H9 (cell line): Measurements from ENCODE around the gene C17orf107. TPM values are rescaled to one million over a fixed set of nuclear protein-coding genes. Genes with fewer than 3 reads are reported as not detected.

ENCODE experiments used
- DNase-seq: peaks from one replicate; pipeline ENCODE4 v3.0.0-alpha.2; 2017
- H2AFZ ChIP-seq: one replicate; pipeline ENCODE4 v1.6.1; 2013; ENCODE audit warnings: mild to moderate bottlenecking, low read length, control low read depth, moderate library complexity
- H2AK5ac ChIP-seq: 2 replicates; pipeline ENCODE4 v1.6.1; 2013; ENCODE audit warnings: low read length, control low read depth, mixed read lengths; ENCODE audit not compliant: insufficient read length
- H2BK120ac ChIP-seq: one replicate; pipeline ENCODE4 v1.6.1; 2013; ENCODE audit warnings: low read depth, mild to moderate bottlenecking, low read length, control low read depth, inconsistent platforms; ENCODE audit not compliant: poor library complexity, severe bottlenecking
- H2BK12ac ChIP-seq: 2 replicates; pipeline ENCODE4 v1.6.1; 2013; ENCODE audit warnings: low read length, control low read depth, mixed read lengths, low read depth; ENCODE audit not compliant: insufficient read length
- H2BK15ac ChIP-seq: 2 replicates; pipeline ENCODE4 v1.6.1; 2013; ENCODE audit warnings: low read depth, low read length, control low read depth
- H2BK20ac ChIP-seq: one replicate; pipeline ENCODE4 v1.6.1; 2013; ENCODE audit warnings: low read depth, mild to moderate bottlenecking, low read length, control low read depth, inconsistent platforms; ENCODE audit not compliant: poor library complexity, severe bottlenecking
- H2BK5ac ChIP-seq: 2 replicates; pipeline ENCODE4 v1.6.1; 2013; ENCODE audit warnings: low read length, control low read depth, mixed read lengths; ENCODE audit not compliant: insufficient read length
- H3K14ac ChIP-seq: 2 replicates; pipeline ENCODE4 v1.6.1; 2013; ENCODE audit warnings: low read length, control low read depth; ENCODE audit not compliant: insufficient read depth
- H3K18ac ChIP-seq: 2 replicates; pipeline ENCODE4 v1.6.1; 2013; ENCODE audit warnings: low read depth, mild to moderate bottlenecking, mixed read lengths, low read length, control low read depth; ENCODE audit not compliant: insufficient read length
- H3K23ac ChIP-seq: 2 replicates; pipeline ENCODE4 v1.6.1; 2013; ENCODE audit warnings: low read length, control low read depth, mixed read lengths, low read depth; ENCODE audit not compliant: insufficient read length
- H3K23me2 ChIP-seq: 2 replicates; pipeline ENCODE4 v1.6.1; 2013; ENCODE audit warnings: low read depth, mild to moderate bottlenecking, mixed read lengths, low read length, control low read depth; ENCODE audit not compliant: insufficient read length, poor library complexity, severe bottlenecking
- H3K27ac ChIP-seq: 2 replicates; pipeline ENCODE4 v1.5.1; 2013; ENCODE audit warnings: low read length, control low read depth, mixed read lengths, low read depth; ENCODE audit not compliant: insufficient read length
- H3K27me3 ChIP-seq: 2 replicates; pipeline ENCODE4 v1.6.1; 2013; ENCODE audit warnings: low read length, control low read depth, inconsistent platforms; ENCODE audit not compliant: insufficient read depth
- H3K4ac ChIP-seq: 2 replicates; pipeline ENCODE4 v1.6.1; 2013; ENCODE audit warnings: low read depth, mild to moderate bottlenecking, control low read depth, inconsistent platforms, low read length, moderate library complexity
- H3K4me1 ChIP-seq: 2 replicates; pipeline ENCODE4 v1.6.1; 2013; ENCODE audit warnings: low read length, control low read depth, inconsistent platforms; ENCODE audit not compliant: insufficient read depth
- H3K4me2 ChIP-seq: 2 replicates; pipeline ENCODE4 v1.6.1; 2013; ENCODE audit warnings: low read length, control low read depth, mixed read lengths; ENCODE audit not compliant: insufficient read length, insufficient read depth
- H3K56ac ChIP-seq: 2 replicates; pipeline ENCODE4 v1.6.1; 2013; ENCODE audit warnings: low read depth, mild to moderate bottlenecking, mixed read lengths, low read length, control low read depth; ENCODE audit not compliant: insufficient read length
- H3K79me1 ChIP-seq: 2 replicates; pipeline ENCODE4 v1.6.1; 2013; ENCODE audit warnings: low read depth, mild to moderate bottlenecking, moderate library complexity, low read length, control low read depth, inconsistent platforms; ENCODE audit not compliant: insufficient read depth, poor library complexity, severe bottlenecking
- H3K79me2 ChIP-seq: 2 replicates; pipeline ENCODE4 v1.6.1; 2013; ENCODE audit warnings: low read length, control low read depth, inconsistent platforms; ENCODE audit not compliant: insufficient read depth
- H3K9ac ChIP-seq: 2 replicates; pipeline ENCODE4 v1.6.1; 2013; ENCODE audit warnings: low read length, control low read depth, mixed read lengths; ENCODE audit not compliant: insufficient read length; ENCODE audit errors: extremely low read depth
- H3K9me3 ChIP-seq: one replicate; pipeline ENCODE4 v1.6.1; 2013; ENCODE audit warnings: low read depth, low read length, inconsistent platforms; ENCODE audit not compliant: control insufficient read depth
- H3T11ph ChIP-seq: one replicate; pipeline ENCODE4 v1.6.1; 2013; ENCODE audit warnings: mild to moderate bottlenecking, low read length, control low read depth, inconsistent platforms
- H4K20me1 ChIP-seq: one replicate; pipeline ENCODE4 v1.6.1; 2013; ENCODE audit not compliant: control insufficient read depth, insufficient read length, insufficient read depth
- H4K5ac ChIP-seq: 2 replicates; pipeline ENCODE4 v1.6.1; 2013; ENCODE audit warnings: low read depth, mild to moderate bottlenecking, mixed read lengths, low read length, control low read depth; ENCODE audit not compliant: insufficient read length
- H4K8ac ChIP-seq: replicated peaks from 2 replicates; pipeline ENCODE4 v1.6.1; 2013; ENCODE audit warnings: low read length, control low read depth, mixed read lengths, low read depth; ENCODE audit not compliant: insufficient read length
- H4K91ac ChIP-seq: 2 replicates; pipeline ENCODE4 v1.6.1; 2013; ENCODE audit warnings: low read depth, mild to moderate bottlenecking, moderate library complexity, mixed read lengths, low read length, control low read depth; ENCODE audit not compliant: insufficient read length
- H3K27ac Mint-ChIP-seq, 3 experiments: 2 replicates in 2 of 3; 3 replicates in 1 of 3; pipeline ENCODE4 v1.8.0; 2020 to 2021; ENCODE audit warnings: mixed read lengths in 3 of 3, mild to moderate bottlenecking in 1 of 3, moderate library complexity in 1 of 3
- H3K27me3 Mint-ChIP-seq: 2 replicates; pipeline ENCODE4 v1.8.0; 2021; ENCODE audit warnings: low read depth, mild to moderate bottlenecking, moderate library complexity, mixed read lengths
- H3K36me3 Mint-ChIP-seq, 3 experiments: 2 replicates in 2 of 3; 3 replicates in 1 of 3; pipeline ENCODE4 v1.8.0; 2020 to 2021; ENCODE audit warnings: low read depth in 3 of 3, mixed read lengths in 3 of 3; ENCODE audit not compliant: insufficient read depth in 1 of 3
- H3K4me1 Mint-ChIP-seq, 2 experiments: 2 replicates each; pipeline ENCODE4 v1.8.0; 2020; ENCODE audit warnings: mixed read lengths in 2 of 2
- H3K4me3 Mint-ChIP-seq, 2 experiments: 2 replicates in 1 of 2; 3 replicates in 1 of 2; pipeline ENCODE4 v1.8.0; 2020 to 2021; ENCODE audit warnings: mild to moderate bottlenecking in 2 of 2, mixed read lengths in 2 of 2, moderate library complexity in 1 of 2
- H3K9me3 Mint-ChIP-seq, 2 experiments: 2 replicates in 1 of 2; 3 replicates in 1 of 2; pipeline ENCODE4 v1.8.0; 2020; ENCODE audit warnings: mild to moderate bottlenecking in 2 of 2, mixed read lengths in 2 of 2, moderate library complexity in 1 of 2
- CTCF ChIP-seq: fragments of 200-600 bp; sonication (generic); conservative IDR thresholded peaks from 3 replicates; pipeline ENCODE4 v1.8.0; 2021; ENCODE audit warnings: antibody characterized with exemption, mild to moderate bottlenecking
- WGBS: extraction: QIAGEN DNeasy Blood & Tissue Kit; methylation state at CpG from one replicate; pipeline ENCODE4 v1.1.7; 2013; ENCODE audit warnings: missing lambda C conversion rate, low lambda C conversion rate, mixed read lengths; ENCODE audit not compliant: insufficient read length; ENCODE audit errors: extremely low coverage; 5-methylcytosine and 5-hydroxymethylcytosine counted together
- total RNA-seq: library from RNA; stranded (reverse); gene quantifications from 2 replicates; pipeline ENCODE4 v1.2.1, GENCODE V29; 2021

C17orf107 gene
- total RNA-seq, 1 experiment from 2014 or later = 4.4 TPM

- Histone ChIP-seq H3K23me2 (peaks cover 12% of the 10 kb centered on the region), H4K5ac (no peak overlapping the region), H2BK15ac (no peak overlapping the region), H4K91ac (no peak overlapping the region), H3K9ac (no peak overlapping the region), H2BK20ac (no peak overlapping the region), H3K79me2 (no peaks in the 10 kb centered on the region), H4K8ac (no peak overlapping the region), H3K56ac (no peak overlapping the region), H3K27me3 (no peaks in the 10 kb centered on the region), H2AK5ac (no peak overlapping the region), H3K4ac (no peak overlapping the region), H3K27ac (no peak overlapping the region), H2BK120ac (no peak overlapping the region), H3K4me2 (no peak overlapping the region), H2BK5ac (no peak overlapping the region), H3K9me3 (no peaks in the 10 kb centered on the region), H4K20me1 (no peaks in the 10 kb centered on the region), H2BK12ac (no peak overlapping the region), H3T11ph (no peak overlapping the region), H3K79me1 (no peaks in the 10 kb centered on the region), H3K23ac (no peak overlapping the region), H3K14ac (no peak overlapping the region), H3K4me1 (no peaks in the 10 kb centered on the region), H2AFZ (no peak overlapping the region), H3K18ac (no peak overlapping the region)
- Mint-ChIP-seq H3K4me3 (peak overlapping the region in 1 of 2 experiments; percentile 18; a peak in 1 of 5 replicates), H3K4me1 (peaks cover 4 to 19% of the 10 kb centered on the region in 2 experiments), H3K36me3 (peaks cover 8 to 46% (median 44%) of the 10 kb centered on the region in 3 experiments; a peak in 6 of 7 replicates), H3K27ac (peak overlapping the region in 1 of 3 experiments; percentile 19; a peak in 2 of 7 replicates), H3K9me3 (no peaks in the 10 kb centered on the region), H3K27me3 (no peaks in the 10 kb centered on the region)
- peak; percentile 60 for TF ChIP-seq CTCF
- DNase-seq = peak; percentile 87
- no CpG with 5 or more reads among the region's 27 CpGs for WGBS
These were observed 3.5 kb upstream of the C17orf107 start for GRCh38 chr17:4895657-4896331.
